ENCODE data around the gene PLXNA4.

- TF ChIP-seq CTCF (IDR thresholded peaks at IDR 0.05; ENCODE audit: low read depth, low read length, missing input control) (no peak), GABPA (IDR thresholded peaks at IDR 0.05 in 1 of 2, conservative IDR thresholded peaks at IDR 0.05 in 1 of 2) (no peak), HNF4A (conservative IDR thresholded peaks at IDR 0.05) (no peak), ATF3 (IDR thresholded peaks at IDR 0.05) (no peak)
Observed at GRCh38 chr7:132092106-132092505, 484.2 kb downstream of the PLXNA4 start.
